Measurements from ENCODE around the gene PNPLA7. TPM values are rescaled to one million over a fixed set of nuclear protein-coding genes. Genes with fewer than 3 reads are reported as not detected.

PNPLA7 gene
- polyA plus RNA-seq, 4 donors = 2.9 to 8.8 (median 3.3) TPM

- 0 to 1% (median 1%) methylated on average over 28 to 62 of the region's 62 CpGs for WGBS, 3 donors
- H3K4me1 ChIP-seq (ENCODE audit: control insufficient read depth in 3 of 3, insufficient read depth in 2 of 3, low read depth in 1 of 3, low read length in 2 of 3) = peaks cover 5 to 39% (median 7%) of the 10 kb centered on the region in 3 donors
Observed at GRCh38 chr9:137459152-137459600, 91.0 kb downstream of the PNPLA7 start, which contains the start of gene NSMF. Gene NSMF, minus strand, starts transcription at chr9:137459334. Its CDS starts 232 bp downstream, at chr9:137459102.

GRCh38 chr9:137458194-137459151 is 91.7 kb downstream of the PNPLA7 start:
- no peak for FAIRE-seq

More at GRCh38 chr9:137459152-137459600, 91.0 kb downstream of the PNPLA7 start, which contains the start of gene NSMF:
- Histone ChIP-seq H3K27ac (ENCODE audit: low read depth in 1 of 3, low read length in 2 of 3) (peak within 1 kb of the TSS; percentile 61 to 80 (median 67)), H3K36me3 (ENCODE audit: control insufficient read depth in 3 of 3, insufficient read depth in 2 of 3, low read depth in 1 of 3, low read length in 3 of 3) (peaks cover 0 to 36% (median 0%) of the 10 kb centered on the region in 3 donors), H3K4me3 (ENCODE audit: low read depth in 1 of 3, low read length in 3 of 3) (peak within 1 kb of the TSS; percentile 39 to 75 (median 55)), H3K27me3 (ENCODE audit: control insufficient read depth in 3 of 3, insufficient read depth in 3 of 3, low read length in 3 of 3) (peaks cover 0 to 5% (median 0%) of the 10 kb centered on the region in 3 donors), H3K9me3 (ENCODE audit: control insufficient read depth in 2 of 2, insufficient read depth in 1 of 2, low read depth in 1 of 2, low read length in 1 of 2) (no peaks in the 10 kb centered on the region)
- no peak for FAIRE-seq
- peak; percentile 94 to 97 for DNase-seq

GRCh38 chr9:137457406-137458193 is 92.6 kb downstream of the PNPLA7 start:
- Histone ChIP-seq H3K27ac (ENCODE audit: low read depth in 1 of 3, low read length in 2 of 3) (no peak overlapping the region), H3K9me3 (ENCODE audit: control insufficient read depth in 2 of 2, insufficient read depth in 1 of 2, low read depth in 1 of 2, low read length in 1 of 2) (no peaks in the 10 kb centered on the region), H3K27me3 (ENCODE audit: control insufficient read depth in 3 of 3, insufficient read depth in 3 of 3, low read length in 3 of 3) (peaks cover 0 to 4% (median 0%) of the 10 kb centered on the region in 3 donors), H3K36me3 (ENCODE audit: control insufficient read depth in 3 of 3, insufficient read depth in 2 of 3, low read depth in 1 of 3, low read length in 3 of 3) (peaks cover 0 to 43% (median 0%) of the 10 kb centered on the region in 3 donors), H3K4me1 (ENCODE audit: control insufficient read depth in 3 of 3, insufficient read depth in 2 of 3, low read depth in 1 of 3, low read length in 2 of 3) (peaks cover 8 to 47% (median 9%) of the 10 kb centered on the region in 3 donors), H3K4me3 (ENCODE audit: low read depth in 1 of 3, low read length in 3 of 3) (peak overlapping the region in 2 of 3 donors; percentile 43 to 75)
- FAIRE-seq = no peak
- no peak for DNase-seq
- WGBS, 3 donors = 89 to 93% (median 91%) methylated on average over 34 to 44 of the region's 44 CpGs

More at GRCh38 chr9:137458194-137459151, 91.7 kb downstream of the PNPLA7 start:
- peaks cover 0 to 36% (median 0%) of the 10 kb centered on the region in 3 donors for H3K36me3 ChIP-seq (ENCODE audit: control insufficient read depth in 3 of 3, insufficient read depth in 2 of 3, low read depth in 1 of 3, low read length in 3 of 3)
- H3K27me3 ChIP-seq (ENCODE audit: control insufficient read depth in 3 of 3, insufficient read depth in 3 of 3, low read length in 3 of 3) = peaks cover 0 to 5% (median 0%) of the 10 kb centered on the region in 3 donors
- H3K4me1 ChIP-seq (ENCODE audit: control insufficient read depth in 3 of 3, insufficient read depth in 2 of 3, low read depth in 1 of 3, low read length in 2 of 3) = peaks cover 6 to 42% (median 8%) of the 10 kb centered on the region in 3 donors
- peak overlapping the region in 2 of 3 donors; percentile 45 to 80 for H3K27ac ChIP-seq (ENCODE audit: low read depth in 1 of 3, low read length in 2 of 3)
- WGBS, 3 donors = 18 to 24% (median 24%) methylated on average over 35 to 88 of the region's 88 CpGs
- peak; percentile 35 to 66 for DNase-seq
- H3K9me3 ChIP-seq (ENCODE audit: control insufficient read depth in 2 of 2, insufficient read depth in 1 of 2, low read depth in 1 of 2, low read length in 1 of 2) = no peaks in the 10 kb centered on the region
- peak overlapping the region; percentile 39 to 75 (median 43) for H3K4me3 ChIP-seq (ENCODE audit: low read depth in 1 of 3, low read length in 3 of 3)

- Histone ChIP-seq H3K27me3 (ENCODE audit: control insufficient read depth in 3 of 3, insufficient read depth in 3 of 3, low read length in 3 of 3) (no peaks in the 10 kb centered on the region), H3K9me3 (ENCODE audit: control insufficient read depth in 2 of 2, insufficient read depth in 1 of 2, low read depth in 1 of 2, low read length in 1 of 2) (no peaks in the 10 kb centered on the region), H3K4me1 (ENCODE audit: control insufficient read depth in 3 of 3, insufficient read depth in 2 of 3, low read depth in 1 of 3, low read length in 2 of 3) (peaks cover 8 to 47% (median 9%) of the 10 kb centered on the region in 3 donors), H3K27ac (ENCODE audit: low read depth in 1 of 3, low read length in 2 of 3) (no peak overlapping the region), H3K36me3 (ENCODE audit: control insufficient read depth in 3 of 3, insufficient read depth in 2 of 3, low read depth in 1 of 3, low read length in 3 of 3) (peaks cover 0 to 50% (median 0%) of the 10 kb centered on the region in 3 donors), H3K4me3 (ENCODE audit: low read depth in 1 of 3, low read length in 3 of 3) (no peak overlapping the region)
- DNase-seq (no peak), FAIRE-seq (no peak)
- 84 to 90% (median 88%) methylated on average over 10 of the region's 10 CpGs for WGBS, 3 donors
Observed at GRCh38 chr9:137456864-137457405, 93.3 kb downstream of the PNPLA7 start.

GRCh38 chr9:137456061-137456863 is 93.9 kb downstream of the PNPLA7 start:
- no peak overlapping the region for H3K27ac ChIP-seq (ENCODE audit: low read depth in 1 of 3, low read length in 2 of 3)
- WGBS, 3 donors = 64 to 81% (median 74%) methylated on average over 12 of the region's 12 CpGs
- FAIRE-seq (no peak), DNase-seq (no peak)
- peaks cover 8 to 47% (median 9%) of the 10 kb centered on the region in 3 donors for H3K4me1 ChIP-seq (ENCODE audit: control insufficient read depth in 3 of 3, insufficient read depth in 2 of 3, low read depth in 1 of 3, low read length in 2 of 3)
- H3K4me3 ChIP-seq (ENCODE audit: low read depth in 1 of 3, low read length in 3 of 3) = no peak overlapping the region
- peaks cover 0 to 54% (median 0%) of the 10 kb centered on the region in 3 donors for H3K36me3 ChIP-seq (ENCODE audit: control insufficient read depth in 3 of 3, insufficient read depth in 2 of 3, low read depth in 1 of 3, low read length in 3 of 3)
- no peaks in the 10 kb centered on the region for H3K9me3 ChIP-seq (ENCODE audit: control insufficient read depth in 2 of 2, insufficient read depth in 1 of 2, low read depth in 1 of 2, low read length in 1 of 2)
- H3K27me3 ChIP-seq (ENCODE audit: control insufficient read depth in 3 of 3, insufficient read depth in 3 of 3, low read length in 3 of 3) = no peaks in the 10 kb centered on the region

- H3K27ac ChIP-seq (ENCODE audit: low read depth in 1 of 3, low read length in 2 of 3) = no peak overlapping the region
- no peak for FAIRE-seq
- WGBS, 3 donors = 73 to 92% (median 87%) methylated on average over 16 to 18 of the region's 18 CpGs
- H3K4me3 ChIP-seq (ENCODE audit: low read depth in 1 of 3, low read length in 3 of 3) = no peak overlapping the region
- H3K4me1 ChIP-seq (ENCODE audit: control insufficient read depth in 3 of 3, insufficient read depth in 2 of 3, low read depth in 1 of 3, low read length in 2 of 3) = peaks cover 8 to 44% (median 9%) of the 10 kb centered on the region in 3 donors
- no peaks in the 10 kb centered on the region for H3K9me3 ChIP-seq (ENCODE audit: control insufficient read depth in 2 of 2, insufficient read depth in 1 of 2, low read depth in 1 of 2, low read length in 1 of 2)
- H3K36me3 ChIP-seq (ENCODE audit: control insufficient read depth in 3 of 3, insufficient read depth in 2 of 3, low read depth in 1 of 3, low read length in 3 of 3) = peaks cover 0 to 54% (median 0%) of the 10 kb centered on the region in 3 donors
- no peaks in the 10 kb centered on the region for H3K27me3 ChIP-seq (ENCODE audit: control insufficient read depth in 3 of 3, insufficient read depth in 3 of 3, low read length in 3 of 3)
- no peak for DNase-seq
Observed at GRCh38 chr9:137455359-137455991, 94.7 kb downstream of the PNPLA7 start.
